ENCODE measurements around the gene LIN28B.

LIN28B gene, protein sequence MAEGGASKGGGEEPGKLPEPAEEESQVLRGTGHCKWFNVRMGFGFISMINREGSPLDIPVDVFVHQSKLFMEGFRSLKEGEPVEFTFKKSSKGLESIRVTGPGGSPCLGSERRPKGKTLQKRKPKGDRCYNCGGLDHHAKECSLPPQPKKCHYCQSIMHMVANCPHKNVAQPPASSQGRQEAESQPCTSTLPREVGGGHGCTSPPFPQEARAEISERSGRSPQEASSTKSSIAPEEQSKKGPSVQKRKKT

DNA sequence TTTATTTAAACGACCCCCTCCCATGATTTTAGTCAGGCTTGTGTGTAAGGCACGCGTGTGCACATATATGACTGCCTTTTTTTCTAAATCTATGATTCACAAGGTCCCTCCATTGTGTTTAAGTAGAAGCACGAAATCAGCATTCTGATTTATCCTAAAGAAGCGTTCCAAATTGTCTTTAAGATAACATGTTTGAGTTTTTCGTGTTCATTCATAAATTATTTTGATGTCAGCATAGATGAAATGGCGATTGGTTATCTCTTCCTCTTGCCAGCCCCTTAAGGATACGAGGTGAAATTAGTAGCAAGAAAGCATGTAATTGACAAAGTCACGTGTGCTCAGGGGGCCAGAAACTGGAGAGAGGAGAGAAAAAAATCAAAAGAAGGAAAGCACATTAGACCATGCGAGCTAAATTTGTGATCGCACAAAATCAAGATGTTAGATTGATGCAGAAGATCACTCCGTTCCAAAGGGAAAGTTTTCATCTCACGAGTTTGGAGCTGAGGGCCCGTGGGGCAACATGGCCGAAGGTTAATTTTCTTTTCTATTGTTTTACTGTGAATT is at the start of gene LIN28B:
TSS of gene LIN28B (plus strand) at position 377 of the 564 bp plus-strand sequence. CDS start at position 521, 144 bp downstream.
- TF ChIP-seq CTCF (IDR thresholded peaks at IDR 0.05) = no peak

DNA sequence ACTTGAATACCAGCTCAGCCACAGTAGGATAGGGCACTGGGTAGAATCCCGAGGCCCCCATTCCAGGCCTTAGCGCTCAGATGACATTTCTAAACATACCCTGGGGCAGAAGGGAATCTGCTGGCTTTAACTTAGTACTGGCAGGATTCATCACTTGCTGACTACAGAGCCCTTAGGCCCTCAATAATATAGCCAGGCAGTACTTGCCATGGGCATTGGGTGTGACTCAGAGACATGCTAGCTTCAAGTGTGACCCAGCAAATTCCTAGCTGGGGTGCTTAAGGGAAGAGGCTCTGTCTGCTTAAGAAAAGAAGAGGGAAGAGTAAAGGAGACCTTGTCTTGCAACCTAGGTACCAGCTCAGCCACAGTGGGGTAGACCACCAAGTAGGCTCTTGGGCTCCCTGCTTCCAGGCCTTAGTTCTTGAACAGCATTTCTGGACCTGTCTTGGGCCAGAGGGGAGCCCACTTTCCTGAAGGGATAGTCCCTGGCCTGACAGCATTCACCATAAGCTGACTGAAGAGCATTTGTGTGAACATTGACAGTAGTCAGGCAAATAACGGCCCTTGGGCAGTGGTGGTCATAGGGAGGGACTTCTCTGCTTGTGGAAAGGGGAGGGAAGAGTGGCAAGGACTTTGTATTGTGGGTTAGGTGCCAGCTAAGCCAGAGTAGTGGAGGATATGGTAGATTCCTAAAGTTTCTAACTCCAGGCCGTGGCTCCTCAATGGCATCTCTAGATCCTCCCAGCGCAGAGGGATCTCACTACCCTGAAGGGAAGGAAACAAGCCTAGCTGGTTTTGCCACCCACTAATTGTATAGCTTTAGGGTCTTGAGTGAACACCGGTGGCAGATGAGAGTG is 48.6 kb upstream of the LIN28B start:
- TF ChIP-seq CTCF (IDR thresholded peaks at IDR 0.05) = no peak

DNA sequence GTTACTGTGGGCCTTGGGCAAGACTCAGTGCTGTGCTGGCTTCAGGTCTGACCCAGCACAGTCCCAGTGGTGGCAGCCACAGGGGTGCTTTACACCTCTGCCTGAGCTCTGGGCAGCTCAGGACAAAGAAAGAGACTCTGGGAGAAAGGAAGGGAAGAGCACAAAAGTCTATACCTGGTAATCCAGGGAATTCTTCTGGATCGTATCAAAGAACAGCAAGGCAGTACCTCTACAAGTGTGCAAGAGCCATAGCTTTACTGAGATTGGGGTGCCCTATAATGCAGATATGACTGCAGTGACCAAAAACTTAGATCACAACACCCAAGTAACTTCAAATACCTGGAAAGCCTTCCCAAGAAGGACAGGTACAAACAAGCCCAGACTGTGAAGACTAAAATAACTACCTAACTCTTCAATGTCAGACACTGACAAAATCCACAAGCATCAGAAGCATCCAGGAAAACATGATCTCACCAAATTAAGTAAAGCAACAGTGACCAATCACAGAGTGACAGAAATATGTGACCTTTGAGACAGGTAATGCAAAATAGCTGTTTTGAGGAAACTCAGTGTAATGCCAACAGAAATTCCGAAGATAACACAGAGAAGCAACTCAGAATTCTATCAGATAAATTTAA is 47.9 kb upstream of the LIN28B start:
- TF ChIP-seq CTCF (IDR thresholded peaks at IDR 0.05) = no peak

- TF ChIP-seq CTCF (IDR thresholded peaks at IDR 0.05) = no peak
Measured at GRCh38 chr6:104921896-104922295, 35.0 kb upstream of the LIN28B start.

DNA sequence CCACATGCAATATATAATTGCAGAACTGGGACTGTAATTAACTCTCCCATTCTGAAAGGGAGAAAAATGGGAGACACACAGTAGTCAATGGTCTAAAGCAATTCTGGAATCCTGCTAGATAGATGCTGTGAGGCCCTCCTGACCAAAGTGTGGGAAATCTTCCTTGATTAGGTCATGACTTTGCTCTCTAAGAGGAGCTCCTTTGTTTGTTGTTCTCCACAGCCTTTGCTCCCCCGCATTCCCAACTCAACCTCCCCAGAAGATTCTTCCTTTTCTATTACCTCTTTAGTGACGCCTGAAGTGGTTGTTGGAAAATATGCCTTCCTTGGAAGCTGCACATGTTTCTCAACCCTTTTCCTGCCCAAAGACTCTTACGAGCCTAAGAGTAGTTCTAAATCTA is 28.8 kb upstream of the LIN28B start:
- no peak for TF ChIP-seq CTCF (IDR thresholded peaks at IDR 0.05)

DNA sequence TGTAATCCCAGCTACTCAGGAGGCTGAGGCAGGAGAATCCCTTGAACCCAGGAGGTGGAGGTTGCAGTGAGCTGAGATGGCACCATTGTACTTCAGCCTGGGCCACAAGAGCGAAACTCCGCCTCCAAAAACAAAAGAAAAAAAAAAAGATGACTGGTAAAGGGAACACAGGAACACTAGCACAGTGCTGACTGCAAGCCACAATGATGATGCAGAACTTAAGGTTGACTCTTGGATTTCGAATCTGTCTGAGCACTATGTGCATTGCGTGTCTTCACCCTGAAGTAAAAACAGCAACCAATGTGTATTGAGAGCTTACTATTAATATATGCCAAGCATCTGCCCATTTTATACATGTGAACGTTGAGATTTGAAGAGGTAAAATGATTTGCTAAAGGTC is 27.6 kb upstream of the LIN28B start:
- no peak for TF ChIP-seq CTCF (IDR thresholded peaks at IDR 0.05)

GRCh38 chr6:104930939-104931338 is 26.0 kb upstream of the LIN28B start:
- TF ChIP-seq CTCF (IDR thresholded peaks at IDR 0.05) = no peak
